IPS DF 19.7 (cell line): ENCODE results near the gene GRIK2.
"Not testable (repeated sequence)": the region's sequence is repeated elsewhere in the genome, so short reads cannot be mapped to it uniquely, and the experiment has no call there.

ENCODE experiments used
- DNase-seq: peaks from one replicate; pipeline ENCODE4 v3.0.0-alpha.2; 2013; ENCODE audit warnings: low read depth, low spot score

GRIK2 gene

GRCh38 chr6:102015431-102015830, 621.9 kb downstream of the GRIK2 start:
- no peak for DNase-seq

- DNase-seq: no peak
Measured at GRCh38 chr6:102022281-102022680, 628.8 kb downstream of the GRIK2 start.

GRCh38 chr6:102022803-102023202, 629.3 kb downstream of the GRIK2 start:
- no peak for DNase-seq

- no peak for DNase-seq
Measured at GRCh38 chr6:102023977-102024657, 630.6 kb downstream of the GRIK2 start.

- no peak for DNase-seq
Measured at GRCh38 chr6:102026649-102027048, 633.1 kb downstream of the GRIK2 start.

- DNase-seq: no peak
Measured at GRCh38 chr6:102028176-102028575, 634.7 kb downstream of the GRIK2 start.

GRCh38 chr6:102038964-102039363, 645.5 kb downstream of the GRIK2 start:
- no peak for DNase-seq

- DNase-seq: no peak
Measured at GRCh38 chr6:102039441-102039840, 645.9 kb downstream of the GRIK2 start.

GRCh38 chr6:102051001-102051400, 657.5 kb downstream of the GRIK2 start:
- DNase-seq: no peak

- no peak for DNase-seq
Measured at GRCh38 chr6:102051720-102052119, 658.2 kb downstream of the GRIK2 start.

GRCh38 chr6:102064142-102064541, 670.6 kb downstream of the GRIK2 start:
- DNase-seq: no peak

GRCh38 chr6:102066301-102066700, 672.8 kb downstream of the GRIK2 start:
- no peak for DNase-seq

GRCh38 chr6:102068349-102068929, 674.9 kb downstream of the GRIK2 start:
- DNase-seq: no peak

- DNase-seq: no peak
Measured at GRCh38 chr6:102075539-102075938, 682.0 kb downstream of the GRIK2 start.

GRCh38 chr6:102085257-102085656, 691.7 kb downstream of the GRIK2 start:
- no peak for DNase-seq

- DNase-seq: not testable (repeated sequence)
Measured at GRCh38 chr6:102088160-102088559, 694.7 kb downstream of the GRIK2 start.

GRCh38 chr6:102114402-102114801, 720.9 kb downstream of the GRIK2 start:
- DNase-seq: peak; percentile 20

- no peak for DNase-seq
Measured at GRCh38 chr6:102115911-102116310, 722.4 kb downstream of the GRIK2 start.

- no peak for DNase-seq
Measured at GRCh38 chr6:102118034-102118433, 724.5 kb downstream of the GRIK2 start.
